Smooth muscle cell (in vitro differentiated cells): ENCODE results near the gene TGM6. TPM values are rescaled to one million over a fixed set of nuclear protein-coding genes. Genes with fewer than 3 reads are reported as not detected.

Experiments used
- DNase-seq: peaks from one replicate; lab custom pipeline; 2025; ENCODE audit not compliant: unreplicated experiment; lab: John Stamatoyannopoulos, UW
- H2AFZ ChIP-seq: fragments of 200-600 bp; sonication (generic); 2 replicates; pipeline ENCODE4 v1.6.0; 2016; ENCODE audit warnings: antibody characterized with exemption, low read depth, mild to moderate bottlenecking
- H3F3A ChIP-seq: fragments of 200-600 bp; sonication (generic); 2 replicates; pipeline ENCODE4 v1.6.0; 2017; ENCODE audit warnings: antibody characterized with exemption, low read depth
- H3K27ac ChIP-seq: fragments of 200-600 bp; sonication (generic); 2 replicates; pipeline ENCODE4 v1.5.1; 2016; ENCODE audit warnings: low read depth, mild to moderate bottlenecking
- H3K27me3 ChIP-seq: fragments of 200-600 bp; sonication (generic); 2 replicates; pipeline ENCODE4 v1.6.1; 2016; ENCODE audit warnings: low read depth, mild to moderate bottlenecking
- H3K36me3 ChIP-seq: fragments of 200-600 bp; sonication (generic); 2 replicates; pipeline ENCODE4 v1.5.1; 2016; ENCODE audit warnings: low read depth
- H3K4me1 ChIP-seq: fragments of 200-600 bp; sonication (generic); 2 replicates; pipeline ENCODE4 v1.5.1; 2016; ENCODE audit warnings: low read depth
- H3K4me2 ChIP-seq: fragments of 200-600 bp; sonication (generic); 2 replicates; pipeline ENCODE4 v1.6.0; 2016; ENCODE audit warnings: mild to moderate bottlenecking
- H3K4me3 ChIP-seq: fragments of 200-600 bp; sonication (generic); 2 replicates; pipeline ENCODE4 v1.5.1; 2016; ENCODE audit warnings: mild to moderate bottlenecking
- H3K79me2 ChIP-seq: fragments of 200-600 bp; sonication (generic); 2 replicates; pipeline ENCODE4 v1.6.0; 2016; ENCODE audit warnings: low read depth, mild to moderate bottlenecking
- H3K9ac ChIP-seq: fragments of 200-600 bp; sonication (generic); 2 replicates; pipeline ENCODE4 v1.6.0; 2016; ENCODE audit warnings: low read depth
- H3K9me3 ChIP-seq: fragments of 200-600 bp; sonication (generic); replicated peaks from 2 replicates; pipeline ENCODE4 v1.5.1; 2016; ENCODE audit warnings: low read depth
- H4K20me1 ChIP-seq: fragments of 200-600 bp; sonication (generic); 2 replicates; pipeline ENCODE4 v1.6.0; 2016; ENCODE audit warnings: low read depth
- WGBS: methylation state at CpG from one replicate; pipeline ENCODE4 v1.1.7; 2016; ENCODE audit warnings: low lambda C conversion rate; 5-methylcytosine and 5-hydroxymethylcytosine counted together
- polyA plus RNA-seq: library from polyadenylated mRNA; unstranded; fragments of >200 nt; fragmentation: Nextera tagmentation; extraction: Ambion mirVana; gene quantifications from 2 replicates; pipeline ENCODE4 v1.2.1, GENCODE V29; 2016
- total RNA-seq: library from RNA; depleted of rRNA; stranded (reverse); fragments of >200 nt; gene quantifications from 2 replicates; pipeline ENCODE4 v1.2.3, GENCODE V29; 2014
- TF ChIP-seq, protein P1 (sequence below): fragments of 200-600 bp; sonication (generic); IDR thresholded peaks from 2 replicates; pipeline ENCODE4 v1.5.1; 2017; ENCODE audit warnings: borderline replicate concordance, mild to moderate bottlenecking, antibody characterized with exemption; ENCODE audit not compliant: insufficient read depth, poor library complexity, severe bottlenecking

The TGM6 gene
- total and polyA plus RNA-seq, 2 experiments from 2014 or later, result not detected

DNA sequence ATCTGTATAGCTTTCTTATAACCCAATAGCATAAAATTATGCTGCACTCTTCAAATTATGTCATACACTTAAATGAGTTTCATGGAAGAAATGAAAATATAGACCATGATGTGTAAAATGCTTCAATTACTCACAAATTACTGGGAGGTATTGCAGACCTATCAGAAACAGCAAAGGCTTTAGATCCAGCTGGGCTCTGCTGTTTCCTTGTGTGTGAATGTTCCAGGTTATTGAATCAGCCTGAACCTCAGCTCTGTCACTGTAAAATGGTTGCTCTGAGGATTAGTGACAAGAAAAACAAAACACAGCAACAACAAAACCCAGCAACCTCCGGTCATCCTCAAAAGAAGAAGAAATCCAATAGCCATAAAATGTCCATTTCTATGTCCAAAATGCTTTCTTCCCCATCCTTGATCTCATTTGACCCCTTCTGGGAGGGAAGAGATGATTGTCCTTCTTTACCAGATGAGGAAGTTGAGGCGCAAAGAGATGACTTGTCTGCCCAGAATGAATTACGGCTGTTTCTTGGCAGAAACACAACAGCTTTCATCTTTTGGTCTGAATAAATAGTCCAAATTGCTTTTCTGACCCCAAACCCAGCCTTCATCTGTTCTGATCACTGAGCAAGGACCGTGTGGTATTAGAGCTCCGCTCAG, 42.2 kb upstream of the TGM6 start:
- Histone ChIP-seq H3K4me3 (no peak overlapping the region), H3K36me3 (no peaks in the 10 kb centered on the region), H3K9ac (no peak overlapping the region), H3K27me3 (peaks cover 5% of the 10 kb centered on the region), H3K9me3 (no peaks in the 10 kb centered on the region), H3K4me1 (no peaks in the 10 kb centered on the region), H3K4me2 (no peak overlapping the region), H3K27ac (no peak overlapping the region), H4K20me1 (no peaks in the 10 kb centered on the region), H3F3A (no peaks in the 10 kb centered on the region), H2AFZ (no peak overlapping the region), H3K79me2 (no peaks in the 10 kb centered on the region)
- no peak for DNase-seq
- WGBS, result 91% methylated on average over 5 of the region's 5 CpGs
- TF ChIP-seq, protein P1, sequence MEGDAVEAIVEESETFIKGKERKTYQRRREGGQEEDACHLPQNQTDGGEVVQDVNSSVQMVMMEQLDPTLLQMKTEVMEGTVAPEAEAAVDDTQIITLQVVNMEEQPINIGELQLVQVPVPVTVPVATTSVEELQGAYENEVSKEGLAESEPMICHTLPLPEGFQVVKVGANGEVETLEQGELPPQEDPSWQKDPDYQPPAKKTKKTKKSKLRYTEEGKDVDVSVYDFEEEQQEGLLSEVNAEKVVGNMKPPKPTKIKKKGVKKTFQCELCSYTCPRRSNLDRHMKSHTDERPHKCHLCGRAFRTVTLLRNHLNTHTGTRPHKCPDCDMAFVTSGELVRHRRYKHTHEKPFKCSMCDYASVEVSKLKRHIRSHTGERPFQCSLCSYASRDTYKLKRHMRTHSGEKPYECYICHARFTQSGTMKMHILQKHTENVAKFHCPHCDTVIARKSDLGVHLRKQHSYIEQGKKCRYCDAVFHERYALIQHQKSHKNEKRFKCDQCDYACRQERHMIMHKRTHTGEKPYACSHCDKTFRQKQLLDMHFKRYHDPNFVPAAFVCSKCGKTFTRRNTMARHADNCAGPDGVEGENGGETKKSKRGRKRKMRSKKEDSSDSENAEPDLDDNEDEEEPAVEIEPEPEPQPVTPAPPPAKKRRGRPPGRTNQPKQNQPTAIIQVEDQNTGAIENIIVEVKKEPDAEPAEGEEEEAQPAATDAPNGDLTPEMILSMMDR, result no peak

DNA sequence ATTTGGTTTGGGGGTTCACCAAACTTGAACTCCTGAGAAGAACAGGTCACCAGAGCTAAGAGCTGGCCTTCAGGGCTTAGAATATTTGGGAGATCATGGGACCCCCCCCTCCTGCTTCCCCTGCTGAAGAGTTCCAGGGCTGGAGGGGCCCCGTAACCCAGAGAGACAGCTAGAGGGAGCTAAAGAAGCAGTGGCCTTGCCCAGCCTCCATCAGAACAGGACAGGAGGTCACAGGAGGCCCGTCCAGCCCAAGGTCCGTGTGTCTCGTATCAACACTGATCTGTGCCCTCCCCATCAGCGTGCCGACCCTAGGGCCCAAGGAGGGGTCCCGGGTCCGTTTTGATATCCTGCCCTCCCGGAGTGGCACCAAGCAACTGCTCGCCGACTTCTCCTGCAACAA, 40.6 kb upstream of the TGM6 start:
- no peaks in the 10 kb centered on the region for H4K20me1 ChIP-seq
- no peak overlapping the region for H3K9ac ChIP-seq
- H3K36me3 ChIP-seq, result no peaks in the 10 kb centered on the region
- H3K9me3 ChIP-seq, result no peaks in the 10 kb centered on the region
- WGBS, result 90% methylated on average over 8 of the region's 11 CpGs
- H3K79me2 ChIP-seq, result no peaks in the 10 kb centered on the region
- TF ChIP-seq, protein P1, result no peak
- H3K27ac ChIP-seq, result no peak overlapping the region
- no peak overlapping the region for H3K4me3 ChIP-seq
- no peaks in the 10 kb centered on the region for H3K27me3 ChIP-seq
- no peak overlapping the region for H3K4me2 ChIP-seq
- H2AFZ ChIP-seq, result no peak overlapping the region
- H3K4me1 ChIP-seq, result no peaks in the 10 kb centered on the region
- no peak for DNase-seq
- H3F3A ChIP-seq, result no peaks in the 10 kb centered on the region

DNA sequence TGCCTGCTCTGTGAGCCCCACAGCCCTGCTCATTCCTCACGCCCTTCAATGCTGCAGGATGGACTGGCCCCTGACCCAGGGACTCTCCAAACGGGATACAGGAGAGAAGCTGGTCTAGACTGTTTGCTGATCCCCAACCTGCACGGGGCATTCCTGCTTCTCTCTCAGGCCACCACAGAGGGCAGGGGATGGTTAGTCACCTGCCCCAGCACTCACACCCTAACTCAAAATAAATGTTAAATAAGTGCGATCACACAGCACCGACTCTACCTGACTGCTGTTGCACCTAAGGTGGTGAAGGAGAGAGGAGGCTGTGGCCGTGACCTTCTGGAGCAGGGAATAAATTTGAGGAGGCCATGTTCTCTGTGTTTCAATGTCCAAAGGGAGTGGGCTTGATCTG, 39.9 kb upstream of the TGM6 start:
- Histone ChIP-seq H3K4me3 (no peak overlapping the region), H2AFZ (no peak overlapping the region), H3K9me3 (no peaks in the 10 kb centered on the region), H3K36me3 (no peaks in the 10 kb centered on the region), H3K4me2 (no peak overlapping the region), H3K4me1 (no peaks in the 10 kb centered on the region), H3K79me2 (no peaks in the 10 kb centered on the region), H3F3A (no peaks in the 10 kb centered on the region), H3K27me3 (no peaks in the 10 kb centered on the region), H3K27ac (no peak overlapping the region), H4K20me1 (no peaks in the 10 kb centered on the region), H3K9ac (no peak overlapping the region)
- no peak for DNase-seq
- TF ChIP-seq, protein P1, result no peak
- WGBS, result 98% methylated on average over 6 of the region's 6 CpGs

DNA sequence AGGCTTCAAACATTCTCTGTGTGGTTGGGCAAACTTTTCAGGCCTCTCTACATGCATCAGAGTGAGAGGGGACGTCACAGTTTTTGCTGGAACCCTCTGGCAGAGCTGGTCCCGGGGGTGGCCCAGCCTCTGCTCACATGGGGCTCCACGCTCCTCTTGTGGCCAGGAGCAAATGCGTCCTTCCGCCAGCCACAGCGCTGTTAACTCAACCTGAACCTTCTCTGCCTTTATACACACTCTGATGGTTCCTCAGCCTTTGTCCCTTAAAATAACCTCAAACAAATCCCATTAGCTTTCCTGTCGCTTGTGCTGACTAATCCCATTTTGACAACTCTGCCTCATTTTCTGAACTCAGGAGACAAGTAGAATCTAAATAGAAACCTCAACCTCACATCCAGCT, 39.4 kb upstream of the TGM6 start:
- DNase-seq, result no peak
- H2AFZ ChIP-seq, result no peak overlapping the region

More for the DNA sequence above, 39.4 kb upstream of the TGM6 start:
- Histone ChIP-seq H3K9ac (no peak overlapping the region), H3K79me2 (no peaks in the 10 kb centered on the region), H3F3A (no peaks in the 10 kb centered on the region), H3K4me2 (no peak overlapping the region), H3K4me3 (no peak overlapping the region), H3K36me3 (no peaks in the 10 kb centered on the region), H3K27me3 (no peaks in the 10 kb centered on the region), H4K20me1 (no peaks in the 10 kb centered on the region), H3K4me1 (no peaks in the 10 kb centered on the region), H3K27ac (no peak overlapping the region), H3K9me3 (no peaks in the 10 kb centered on the region)
- 81% methylated on average over 7 of the region's 7 CpGs for WGBS
- TF ChIP-seq, protein P1, result no peak
